WTC11 (cell line): ENCODE measurements around the gene LHX2. TPM values are rescaled to one million over a fixed set of nuclear protein-coding genes. Genes with fewer than 3 reads are reported as not detected.

Experiments used
- ATAC-seq: fragments of 200-7000 bp; cut with Tn5 transposase; 2 replicates; pipeline ENCODE4 v1.10.0; 2021; ENCODE audit warnings: mild to moderate bottlenecking, moderate library complexity
- CTCF ChIA-PET: fragments of 300-600 bp; sonication (Branson Sonifier 250); formaldehyde crosslinking; loops from one replicate; lab custom pipeline; 2021; ENCODE audit warnings: antibody characterized with exemption; lab: Charles Lee
- POLR2A ChIA-PET: fragments of 350-600 bp; sonication (Branson Sonifier 250); formaldehyde crosslinking; loops from one replicate; lab custom pipeline; 2021; ENCODE audit warnings: antibody characterized with exemption; lab: Charles Lee
- DNase-seq: peaks from one replicate; pipeline ENCODE4 v3.0.0; 2021; ENCODE audit warnings: low spot score
- H3K27ac Mint-ChIP-seq: 2 replicates; pipeline ENCODE4 v1.8.0; 2021; ENCODE audit warnings: mixed read lengths
- H3K27me3 Mint-ChIP-seq: 2 replicates; pipeline ENCODE4 v1.8.0; 2021; ENCODE audit warnings: low read depth, mild to moderate bottlenecking, moderate library complexity, mixed read lengths
- H3K36me3 Mint-ChIP-seq: 2 replicates; pipeline ENCODE4 v1.8.0; 2021; ENCODE audit warnings: mixed read lengths
- H3K4me1 Mint-ChIP-seq: 2 replicates; pipeline ENCODE4 v1.8.0; 2022; ENCODE audit warnings: mixed read lengths
- H3K4me3 Mint-ChIP-seq: 2 replicates; pipeline ENCODE4 v1.8.0; 2021; ENCODE audit warnings: mild to moderate bottlenecking, moderate library complexity, mixed read lengths
- H3K9me3 Mint-ChIP-seq: 2 replicates; pipeline ENCODE4 v1.8.0; 2021; ENCODE audit warnings: mixed read lengths
- CREM ChIP-seq: sonication (generic); formaldehyde crosslinking; IDR thresholded peaks from 2 replicates; pipeline ENCODE4 v1.8.1; 2022; ENCODE audit warnings: mild to moderate bottlenecking, missing genetic modification reagents, moderate library complexity
- ELF4 ChIP-seq: sonication (generic); formaldehyde crosslinking; IDR thresholded peaks from 2 replicates; pipeline ENCODE4 v1.8.1; 2022; ENCODE audit warnings: low read depth, mild to moderate bottlenecking, moderate library complexity, missing genetic modification reagents
- ESRRA ChIP-seq: sonication (generic); formaldehyde crosslinking; IDR thresholded peaks from 2 replicates; pipeline ENCODE4 v1.8.1; 2022; ENCODE audit warnings: mild to moderate bottlenecking, missing genetic modification reagents, borderline replicate concordance
- JAZF1 ChIP-seq: fragments of 250-450 bp; sonication (Bioruptor Pico); IDR thresholded peaks from 2 replicates; pipeline ENCODE4 v1.9.0; 2021; ENCODE audit warnings: moderate library complexity, mild to moderate bottlenecking, inconsistent platforms
- KAT7 ChIP-seq: sonication (generic); formaldehyde crosslinking; IDR thresholded peaks from 2 replicates; pipeline ENCODE4 v1.8.1; 2023; ENCODE audit warnings: missing genetic modification reagents, mild to moderate bottlenecking, borderline replicate concordance
- NR1H2 ChIP-seq: sonication (generic); formaldehyde crosslinking; IDR thresholded peaks from 2 replicates; pipeline ENCODE4 v1.9.0; 2021; ENCODE audit warnings: mild to moderate bottlenecking, moderate library complexity, missing genetic modification reagents
- NR2C2 ChIP-seq: sonication (generic); formaldehyde crosslinking; IDR thresholded peaks from 2 replicates; pipeline ENCODE4 v1.8.0; 2022; ENCODE audit warnings: mild to moderate bottlenecking, missing genetic modification reagents
- SMAD4 ChIP-seq: sonication (generic); formaldehyde crosslinking; IDR thresholded peaks from 2 replicates; pipeline ENCODE4 v1.8.0; 2022; ENCODE audit warnings: mild to moderate bottlenecking, missing genetic modification reagents
- TP53 ChIP-seq: sonication (generic); formaldehyde crosslinking; IDR thresholded peaks from 2 replicates; pipeline ENCODE4 v1.8.1; 2023; ENCODE audit warnings: mild to moderate bottlenecking, missing genetic modification reagents
- ZNF416 ChIP-seq: fragments of 250-450 bp; sonication (Bioruptor Pico); IDR thresholded peaks from 2 replicates; pipeline ENCODE4 v1.9.0; 2021; ENCODE audit warnings: mild to moderate bottlenecking, inconsistent platforms
- ZNF423 ChIP-seq: fragments of 250-450 bp; sonication (Bioruptor Pico); IDR thresholded peaks from 2 replicates; pipeline ENCODE4 v2.1.2; 2022; ENCODE audit warnings: mild to moderate bottlenecking, moderate library complexity
- total RNA-seq: library from RNA; stranded (reverse); gene quantifications from 3 replicates; pipeline ENCODE4 v1.2.3, GENCODE V29; 2021
- TF ChIP-seq, protein P1 (sequence below): sonication (generic); formaldehyde crosslinking; IDR thresholded peaks from 2 replicates; pipeline ENCODE4 v1.8.1; 2023; ENCODE audit warnings: mild to moderate bottlenecking, missing genetic modification reagents, borderline replicate concordance
- TF ChIP-seq, protein P2 (sequence below): sonication (generic); formaldehyde crosslinking; IDR thresholded peaks from 2 replicates; pipeline ENCODE4 v1.8.0; 2023; ENCODE audit warnings: mild to moderate bottlenecking, missing genetic modification reagents
- TF ChIP-seq, protein P3 (sequence below): fragments of 250-450 bp; sonication (Bioruptor Pico); IDR thresholded peaks from 2 replicates; pipeline ENCODE4 v1.9.0; 2021; ENCODE audit warnings: mild to moderate bottlenecking
- TF ChIP-seq, protein P4 (sequence below): sonication (generic); formaldehyde crosslinking; IDR thresholded peaks from 2 replicates; pipeline ENCODE4 v1.8.0; 2023; ENCODE audit warnings: missing genetic modification reagents
- TF ChIP-seq, protein P5 (sequence below): sonication (generic); formaldehyde crosslinking; IDR thresholded peaks from 2 replicates; pipeline ENCODE4 v1.8.1; 2022; ENCODE audit warnings: low read depth, mild to moderate bottlenecking, moderate library complexity, missing genetic modification reagents, borderline replicate concordance
- TF ChIP-seq, protein P6 (sequence below): sonication (generic); formaldehyde crosslinking; conservative IDR thresholded peaks from 2 replicates; pipeline ENCODE4 v1.8.1; 2023; ENCODE audit warnings: mild to moderate bottlenecking, low read depth, missing genetic modification reagents, moderate library complexity
- TF ChIP-seq, protein P7 (sequence below): fragments of 250-450 bp; sonication (Bioruptor Pico); IDR thresholded peaks from 2 replicates; pipeline ENCODE4 v1.9.0; 2021; ENCODE audit warnings: mild to moderate bottlenecking

The LHX2 gene
- total RNA-seq, 1 experiment from 2014 or later = 0.42 TPM

DNA sequence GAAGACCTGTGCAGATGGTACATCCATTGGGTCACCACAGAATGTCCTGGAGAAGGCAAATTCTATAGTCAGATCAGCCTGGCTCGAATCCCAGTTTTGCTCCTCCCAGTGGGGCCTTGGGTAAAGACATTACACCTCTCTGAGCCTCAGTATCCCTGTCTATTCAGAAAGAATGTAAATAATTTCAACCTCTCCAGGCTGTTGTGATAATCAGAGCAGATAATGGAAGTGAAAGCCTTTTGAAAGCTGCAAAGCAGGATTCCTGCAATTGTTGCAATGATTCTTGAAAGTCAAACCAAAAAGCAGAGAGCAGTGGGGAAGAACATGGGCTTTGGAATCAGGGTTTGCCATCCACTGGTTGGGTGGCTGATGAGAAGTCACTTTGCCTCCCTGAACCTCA is 63.2 kb downstream of the LHX2 start (continued):
- TF ChIP-seq ELF4 (CRISPR knock-in tag) (no peak), ZNF423 (CRISPR knock-in tag) (no peak), TP53 (CRISPR knock-in tag) (no peak), ZNF416 (CRISPR knock-in tag) (no peak), SMAD4 (no peak), NR1H2 (CRISPR knock-in tag) (no peak), CREM (CRISPR knock-in tag) (no peak)
- TF ChIP-seq, protein P1, sequence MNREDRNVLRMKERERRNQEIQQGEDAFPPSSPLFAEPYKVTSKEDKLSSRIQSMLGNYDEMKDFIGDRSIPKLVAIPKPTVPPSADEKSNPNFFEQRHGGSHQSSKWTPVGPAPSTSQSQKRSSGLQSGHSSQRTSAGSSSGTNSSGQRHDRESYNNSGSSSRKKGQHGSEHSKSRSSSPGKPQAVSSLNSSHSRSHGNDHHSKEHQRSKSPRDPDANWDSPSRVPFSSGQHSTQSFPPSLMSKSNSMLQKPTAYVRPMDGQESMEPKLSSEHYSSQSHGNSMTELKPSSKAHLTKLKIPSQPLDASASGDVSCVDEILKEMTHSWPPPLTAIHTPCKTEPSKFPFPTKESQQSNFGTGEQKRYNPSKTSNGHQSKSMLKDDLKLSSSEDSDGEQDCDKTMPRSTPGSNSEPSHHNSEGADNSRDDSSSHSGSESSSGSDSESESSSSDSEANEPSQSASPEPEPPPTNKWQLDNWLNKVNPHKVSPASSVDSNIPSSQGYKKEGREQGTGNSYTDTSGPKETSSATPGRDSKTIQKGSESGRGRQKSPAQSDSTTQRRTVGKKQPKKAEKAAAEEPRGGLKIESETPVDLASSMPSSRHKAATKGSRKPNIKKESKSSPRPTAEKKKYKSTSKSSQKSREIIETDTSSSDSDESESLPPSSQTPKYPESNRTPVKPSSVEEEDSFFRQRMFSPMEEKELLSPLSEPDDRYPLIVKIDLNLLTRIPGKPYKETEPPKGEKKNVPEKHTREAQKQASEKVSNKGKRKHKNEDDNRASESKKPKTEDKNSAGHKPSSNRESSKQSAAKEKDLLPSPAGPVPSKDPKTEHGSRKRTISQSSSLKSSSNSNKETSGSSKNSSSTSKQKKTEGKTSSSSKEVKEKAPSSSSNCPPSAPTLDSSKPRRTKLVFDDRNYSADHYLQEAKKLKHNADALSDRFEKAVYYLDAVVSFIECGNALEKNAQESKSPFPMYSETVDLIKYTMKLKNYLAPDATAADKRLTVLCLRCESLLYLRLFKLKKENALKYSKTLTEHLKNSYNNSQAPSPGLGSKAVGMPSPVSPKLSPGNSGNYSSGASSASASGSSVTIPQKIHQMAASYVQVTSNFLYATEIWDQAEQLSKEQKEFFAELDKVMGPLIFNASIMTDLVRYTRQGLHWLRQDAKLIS (CRISPR knock-in tag) = no peak
- TF ChIP-seq, protein P2, sequence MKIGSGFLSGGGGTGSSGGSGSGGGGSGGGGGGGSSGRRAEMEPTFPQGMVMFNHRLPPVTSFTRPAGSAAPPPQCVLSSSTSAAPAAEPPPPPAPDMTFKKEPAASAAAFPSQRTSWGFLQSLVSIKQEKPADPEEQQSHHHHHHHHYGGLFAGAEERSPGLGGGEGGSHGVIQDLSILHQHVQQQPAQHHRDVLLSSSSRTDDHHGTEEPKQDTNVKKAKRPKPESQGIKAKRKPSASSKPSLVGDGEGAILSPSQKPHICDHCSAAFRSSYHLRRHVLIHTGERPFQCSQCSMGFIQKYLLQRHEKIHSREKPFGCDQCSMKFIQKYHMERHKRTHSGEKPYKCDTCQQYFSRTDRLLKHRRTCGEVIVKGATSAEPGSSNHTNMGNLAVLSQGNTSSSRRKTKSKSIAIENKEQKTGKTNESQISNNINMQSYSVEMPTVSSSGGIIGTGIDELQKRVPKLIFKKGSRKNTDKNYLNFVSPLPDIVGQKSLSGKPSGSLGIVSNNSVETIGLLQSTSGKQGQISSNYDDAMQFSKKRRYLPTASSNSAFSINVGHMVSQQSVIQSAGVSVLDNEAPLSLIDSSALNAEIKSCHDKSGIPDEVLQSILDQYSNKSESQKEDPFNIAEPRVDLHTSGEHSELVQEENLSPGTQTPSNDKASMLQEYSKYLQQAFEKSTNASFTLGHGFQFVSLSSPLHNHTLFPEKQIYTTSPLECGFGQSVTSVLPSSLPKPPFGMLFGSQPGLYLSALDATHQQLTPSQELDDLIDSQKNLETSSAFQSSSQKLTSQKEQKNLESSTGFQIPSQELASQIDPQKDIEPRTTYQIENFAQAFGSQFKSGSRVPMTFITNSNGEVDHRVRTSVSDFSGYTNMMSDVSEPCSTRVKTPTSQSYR = no peak
- TF ChIP-seq, protein P3, sequence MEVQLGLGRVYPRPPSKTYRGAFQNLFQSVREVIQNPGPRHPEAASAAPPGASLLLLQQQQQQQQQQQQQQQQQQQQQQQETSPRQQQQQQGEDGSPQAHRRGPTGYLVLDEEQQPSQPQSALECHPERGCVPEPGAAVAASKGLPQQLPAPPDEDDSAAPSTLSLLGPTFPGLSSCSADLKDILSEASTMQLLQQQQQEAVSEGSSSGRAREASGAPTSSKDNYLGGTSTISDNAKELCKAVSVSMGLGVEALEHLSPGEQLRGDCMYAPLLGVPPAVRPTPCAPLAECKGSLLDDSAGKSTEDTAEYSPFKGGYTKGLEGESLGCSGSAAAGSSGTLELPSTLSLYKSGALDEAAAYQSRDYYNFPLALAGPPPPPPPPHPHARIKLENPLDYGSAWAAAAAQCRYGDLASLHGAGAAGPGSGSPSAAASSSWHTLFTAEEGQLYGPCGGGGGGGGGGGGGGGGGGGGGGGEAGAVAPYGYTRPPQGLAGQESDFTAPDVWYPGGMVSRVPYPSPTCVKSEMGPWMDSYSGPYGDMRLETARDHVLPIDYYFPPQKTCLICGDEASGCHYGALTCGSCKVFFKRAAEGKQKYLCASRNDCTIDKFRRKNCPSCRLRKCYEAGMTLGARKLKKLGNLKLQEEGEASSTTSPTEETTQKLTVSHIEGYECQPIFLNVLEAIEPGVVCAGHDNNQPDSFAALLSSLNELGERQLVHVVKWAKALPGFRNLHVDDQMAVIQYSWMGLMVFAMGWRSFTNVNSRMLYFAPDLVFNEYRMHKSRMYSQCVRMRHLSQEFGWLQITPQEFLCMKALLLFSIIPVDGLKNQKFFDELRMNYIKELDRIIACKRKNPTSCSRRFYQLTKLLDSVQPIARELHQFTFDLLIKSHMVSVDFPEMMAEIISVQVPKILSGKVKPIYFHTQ (CRISPR knock-in tag) = no peak

DNA sequence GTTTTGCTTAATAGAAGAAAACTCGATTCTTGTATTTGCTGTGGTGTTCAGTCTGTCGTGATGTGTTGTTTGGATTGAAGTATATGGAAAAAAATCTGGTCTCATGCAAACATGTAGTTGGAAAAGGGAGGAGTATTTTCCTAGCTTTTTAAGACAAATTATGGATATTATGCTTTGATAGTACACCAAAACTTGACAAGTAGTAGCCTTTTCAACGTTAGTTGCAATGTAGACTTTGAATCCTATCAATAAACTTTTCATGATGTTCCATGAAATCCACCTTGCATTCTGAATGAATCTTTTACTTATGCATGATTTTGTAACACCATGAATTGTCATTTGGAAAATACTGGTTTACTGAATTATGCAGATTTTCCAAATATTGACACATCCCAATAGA is 64.2 kb downstream of the LHX2 start:
- TF ChIP-seq, protein P4, sequence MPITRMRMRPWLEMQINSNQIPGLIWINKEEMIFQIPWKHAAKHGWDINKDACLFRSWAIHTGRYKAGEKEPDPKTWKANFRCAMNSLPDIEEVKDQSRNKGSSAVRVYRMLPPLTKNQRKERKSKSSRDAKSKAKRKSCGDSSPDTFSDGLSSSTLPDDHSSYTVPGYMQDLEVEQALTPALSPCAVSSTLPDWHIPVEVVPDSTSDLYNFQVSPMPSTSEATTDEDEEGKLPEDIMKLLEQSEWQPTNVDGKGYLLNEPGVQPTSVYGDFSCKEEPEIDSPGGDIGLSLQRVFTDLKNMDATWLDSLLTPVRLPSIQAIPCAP (CRISPR knock-in tag) = no peak
- TF ChIP-seq, protein P5, sequence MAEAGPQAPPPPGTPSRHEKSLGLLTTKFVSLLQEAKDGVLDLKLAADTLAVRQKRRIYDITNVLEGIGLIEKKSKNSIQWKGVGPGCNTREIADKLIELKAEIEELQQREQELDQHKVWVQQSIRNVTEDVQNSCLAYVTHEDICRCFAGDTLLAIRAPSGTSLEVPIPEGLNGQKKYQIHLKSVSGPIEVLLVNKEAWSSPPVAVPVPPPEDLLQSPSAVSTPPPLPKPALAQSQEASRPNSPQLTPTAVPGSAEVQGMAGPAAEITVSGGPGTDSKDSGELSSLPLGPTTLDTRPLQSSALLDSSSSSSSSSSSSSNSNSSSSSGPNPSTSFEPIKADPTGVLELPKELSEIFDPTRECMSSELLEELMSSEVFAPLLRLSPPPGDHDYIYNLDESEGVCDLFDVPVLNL (CRISPR knock-in tag) = no peak
- TF ChIP-seq, protein P6, sequence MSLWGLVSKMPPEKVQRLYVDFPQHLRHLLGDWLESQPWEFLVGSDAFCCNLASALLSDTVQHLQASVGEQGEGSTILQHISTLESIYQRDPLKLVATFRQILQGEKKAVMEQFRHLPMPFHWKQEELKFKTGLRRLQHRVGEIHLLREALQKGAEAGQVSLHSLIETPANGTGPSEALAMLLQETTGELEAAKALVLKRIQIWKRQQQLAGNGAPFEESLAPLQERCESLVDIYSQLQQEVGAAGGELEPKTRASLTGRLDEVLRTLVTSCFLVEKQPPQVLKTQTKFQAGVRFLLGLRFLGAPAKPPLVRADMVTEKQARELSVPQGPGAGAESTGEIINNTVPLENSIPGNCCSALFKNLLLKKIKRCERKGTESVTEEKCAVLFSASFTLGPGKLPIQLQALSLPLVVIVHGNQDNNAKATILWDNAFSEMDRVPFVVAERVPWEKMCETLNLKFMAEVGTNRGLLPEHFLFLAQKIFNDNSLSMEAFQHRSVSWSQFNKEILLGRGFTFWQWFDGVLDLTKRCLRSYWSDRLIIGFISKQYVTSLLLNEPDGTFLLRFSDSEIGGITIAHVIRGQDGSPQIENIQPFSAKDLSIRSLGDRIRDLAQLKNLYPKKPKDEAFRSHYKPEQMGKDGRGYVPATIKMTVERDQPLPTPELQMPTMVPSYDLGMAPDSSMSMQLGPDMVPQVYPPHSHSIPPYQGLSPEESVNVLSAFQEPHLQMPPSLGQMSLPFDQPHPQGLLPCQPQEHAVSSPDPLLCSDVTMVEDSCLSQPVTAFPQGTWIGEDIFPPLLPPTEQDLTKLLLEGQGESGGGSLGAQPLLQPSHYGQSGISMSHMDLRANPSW = no peak
- TF ChIP-seq, protein P7, sequence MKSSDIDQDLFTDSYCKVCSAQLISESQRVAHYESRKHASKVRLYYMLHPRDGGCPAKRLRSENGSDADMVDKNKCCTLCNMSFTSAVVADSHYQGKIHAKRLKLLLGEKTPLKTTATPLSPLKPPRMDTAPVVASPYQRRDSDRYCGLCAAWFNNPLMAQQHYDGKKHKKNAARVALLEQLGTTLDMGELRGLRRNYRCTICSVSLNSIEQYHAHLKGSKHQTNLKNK (CRISPR knock-in tag) = no peak
- TF ChIP-seq NR2C2 (CRISPR knock-in tag) = no peak
- no peak for TF ChIP-seq KAT7 (CRISPR knock-in tag)
- TF ChIP-seq ZNF416 (CRISPR knock-in tag) = no peak
- TF ChIP-seq ESRRA (CRISPR knock-in tag) = no peak
- TF ChIP-seq JAZF1 (CRISPR knock-in tag) = no peak
- TF ChIP-seq, all 79 proteins: peak for 0
- CTCF ChIA-PET = no interaction called here

More for the DNA sequence above, 64.2 kb downstream of the LHX2 start:
- ATAC-seq (no peak), DNase-seq (no peak)
- H3K27ac Mint-ChIP-seq = no peak overlapping the region
- POLR2A ChIA-PET = no interaction called here
- peaks cover 15% of the 10 kb centered on the region for H3K27me3 Mint-ChIP-seq
- H3K4me3 Mint-ChIP-seq = no peak overlapping the region
- H3K4me1 Mint-ChIP-seq = no peaks in the 10 kb centered on the region
- peaks cover 14% of the 10 kb centered on the region for H3K9me3 Mint-ChIP-seq
- no peaks in the 10 kb centered on the region for H3K36me3 Mint-ChIP-seq
